ENCODE results near the gene MRPL11. TPM values are rescaled to one million over a fixed set of nuclear protein-coding genes. Genes with fewer than 3 reads are reported as not detected.

Gene MRPL11
- total and polyA plus RNA-seq, 10 of the 15 experiments (the other 5 are each of a cell fraction or from before 2014, with no cell fraction given), result 43.5 to 248 (median 109) TPM

DNA sequence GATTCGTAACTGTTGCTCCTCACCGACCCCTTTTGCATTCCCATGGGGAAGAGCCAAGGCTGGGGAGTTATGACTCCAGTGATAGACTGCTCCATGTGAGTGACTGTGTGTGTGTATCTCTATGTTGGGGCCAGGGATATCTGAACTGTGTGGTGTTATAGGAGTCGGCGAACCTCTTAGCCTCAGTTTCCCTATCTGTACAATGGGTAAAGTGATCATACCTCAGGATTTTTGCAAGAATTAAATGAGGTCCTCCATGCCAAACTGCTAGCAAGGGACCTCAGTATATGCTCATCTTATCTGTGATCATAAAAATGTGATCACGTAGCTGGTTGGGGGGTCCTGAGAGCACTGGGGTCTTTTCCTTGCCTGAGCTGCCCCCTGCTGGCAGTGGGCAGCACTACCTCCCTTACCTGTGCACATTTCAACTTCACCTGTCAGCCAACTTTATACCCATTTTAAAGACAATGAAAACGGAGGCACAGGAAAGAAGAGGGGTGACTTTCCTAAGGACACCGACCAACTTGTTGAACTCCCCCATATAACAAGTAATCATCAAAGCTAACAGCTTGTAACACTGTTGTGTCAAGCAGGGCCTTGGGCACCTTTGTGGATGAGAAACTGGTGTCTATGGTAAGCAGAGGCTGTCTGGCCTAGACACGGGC lies 40.2 kb upstream of the MRPL11 start (continued):
- no peak for TF ChIP-seq SMAD5 (IDR thresholded peaks at IDR 0.05; ENCODE audit: low read depth)
- TF ChIP-seq STAT1 (conservative IDR thresholded peaks at IDR 0.05), result no peak
- no peak for TF ChIP-seq EZH2 (IDR thresholded peaks at IDR 0.05; ENCODE audit: borderline replicate concordance, control insufficient read depth, low read depth, low read length)
- TF ChIP-seq ZNF274 (IDR thresholded peaks at IDR 0.05; ENCODE audit: insufficient read depth, insufficient read length), result no peak
- TF ChIP-seq BACH1 (IDR thresholded peaks at IDR 0.05; ENCODE audit: borderline replicate concordance), result no peak
- no peak for TF ChIP-seq BCL11A (IDR thresholded peaks at IDR 0.05; ENCODE audit: low read depth, low read length)
- TF ChIP-seq BHLHE40 (IDR thresholded peaks at IDR 0.05; ENCODE audit: borderline replicate concordance in 1 of 2, low read depth in 2 of 2, low read length in 1 of 2), result no peak
- TF ChIP-seq JUND (IDR thresholded peaks at IDR 0.05; ENCODE audit: low read depth, low read length), result no peak
- TF ChIP-seq, protein P1, sequence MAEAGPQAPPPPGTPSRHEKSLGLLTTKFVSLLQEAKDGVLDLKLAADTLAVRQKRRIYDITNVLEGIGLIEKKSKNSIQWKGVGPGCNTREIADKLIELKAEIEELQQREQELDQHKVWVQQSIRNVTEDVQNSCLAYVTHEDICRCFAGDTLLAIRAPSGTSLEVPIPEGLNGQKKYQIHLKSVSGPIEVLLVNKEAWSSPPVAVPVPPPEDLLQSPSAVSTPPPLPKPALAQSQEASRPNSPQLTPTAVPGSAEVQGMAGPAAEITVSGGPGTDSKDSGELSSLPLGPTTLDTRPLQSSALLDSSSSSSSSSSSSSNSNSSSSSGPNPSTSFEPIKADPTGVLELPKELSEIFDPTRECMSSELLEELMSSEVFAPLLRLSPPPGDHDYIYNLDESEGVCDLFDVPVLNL (IDR thresholded peaks at IDR 0.05; ENCODE audit: low read depth, low read length), result no peak
- TF ChIP-seq CHD2 (IDR thresholded peaks at IDR 0.05; ENCODE audit: borderline replicate concordance, low read depth, low read length), result no peak
- TF ChIP-seq POU2F2 (IDR thresholded peaks at IDR 0.05; ENCODE audit: borderline replicate concordance, low read depth, low read length), result no peak
- TF ChIP-seq, protein P2, sequence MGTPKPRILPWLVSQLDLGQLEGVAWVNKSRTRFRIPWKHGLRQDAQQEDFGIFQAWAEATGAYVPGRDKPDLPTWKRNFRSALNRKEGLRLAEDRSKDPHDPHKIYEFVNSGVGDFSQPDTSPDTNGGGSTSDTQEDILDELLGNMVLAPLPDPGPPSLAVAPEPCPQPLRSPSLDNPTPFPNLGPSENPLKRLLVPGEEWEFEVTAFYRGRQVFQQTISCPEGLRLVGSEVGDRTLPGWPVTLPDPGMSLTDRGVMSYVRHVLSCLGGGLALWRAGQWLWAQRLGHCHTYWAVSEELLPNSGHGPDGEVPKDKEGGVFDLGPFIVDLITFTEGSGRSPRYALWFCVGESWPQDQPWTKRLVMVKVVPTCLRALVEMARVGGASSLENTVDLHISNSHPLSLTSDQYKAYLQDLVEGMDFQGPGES (IDR thresholded peaks at IDR 0.05), result no peak
- TF ChIP-seq MTA3 (IDR thresholded peaks at IDR 0.05; ENCODE audit: borderline replicate concordance, low read length), result no peak
- TF ChIP-seq, protein P3, sequence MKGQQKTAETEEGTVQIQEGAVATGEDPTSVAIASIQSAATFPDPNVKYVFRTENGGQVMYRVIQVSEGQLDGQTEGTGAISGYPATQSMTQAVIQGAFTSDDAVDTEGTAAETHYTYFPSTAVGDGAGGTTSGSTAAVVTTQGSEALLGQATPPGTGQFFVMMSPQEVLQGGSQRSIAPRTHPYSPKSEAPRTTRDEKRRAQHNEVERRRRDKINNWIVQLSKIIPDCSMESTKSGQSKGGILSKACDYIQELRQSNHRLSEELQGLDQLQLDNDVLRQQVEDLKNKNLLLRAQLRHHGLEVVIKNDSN (IDR thresholded peaks at IDR 0.05; ENCODE audit: borderline replicate concordance, extremely low read length, insufficient read depth, low read depth, low read length), result no peak
- no peak for TF ChIP-seq EGR1 (IDR thresholded peaks at IDR 0.05; ENCODE audit: borderline replicate concordance in 1 of 2, low read depth in 2 of 2, low read length in 2 of 2)
- TF ChIP-seq HDAC2 (IDR thresholded peaks at IDR 0.05), result no peak
- TF ChIP-seq, protein P4, sequence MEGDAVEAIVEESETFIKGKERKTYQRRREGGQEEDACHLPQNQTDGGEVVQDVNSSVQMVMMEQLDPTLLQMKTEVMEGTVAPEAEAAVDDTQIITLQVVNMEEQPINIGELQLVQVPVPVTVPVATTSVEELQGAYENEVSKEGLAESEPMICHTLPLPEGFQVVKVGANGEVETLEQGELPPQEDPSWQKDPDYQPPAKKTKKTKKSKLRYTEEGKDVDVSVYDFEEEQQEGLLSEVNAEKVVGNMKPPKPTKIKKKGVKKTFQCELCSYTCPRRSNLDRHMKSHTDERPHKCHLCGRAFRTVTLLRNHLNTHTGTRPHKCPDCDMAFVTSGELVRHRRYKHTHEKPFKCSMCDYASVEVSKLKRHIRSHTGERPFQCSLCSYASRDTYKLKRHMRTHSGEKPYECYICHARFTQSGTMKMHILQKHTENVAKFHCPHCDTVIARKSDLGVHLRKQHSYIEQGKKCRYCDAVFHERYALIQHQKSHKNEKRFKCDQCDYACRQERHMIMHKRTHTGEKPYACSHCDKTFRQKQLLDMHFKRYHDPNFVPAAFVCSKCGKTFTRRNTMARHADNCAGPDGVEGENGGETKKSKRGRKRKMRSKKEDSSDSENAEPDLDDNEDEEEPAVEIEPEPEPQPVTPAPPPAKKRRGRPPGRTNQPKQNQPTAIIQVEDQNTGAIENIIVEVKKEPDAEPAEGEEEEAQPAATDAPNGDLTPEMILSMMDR (IDR thresholded peaks at IDR 0.05 in 2 of 3, conservative IDR thresholded peaks at IDR 0.05 in 1 of 3; ENCODE audit: control insufficient read depth in 2 of 3, extremely low read depth in 1 of 3, insufficient read depth in 1 of 3, low read depth in 3 of 3, low read length in 3 of 3), result peak; percentile 82 to 87 (median 87)
- TF ChIP-seq ZNF207 (IDR thresholded peaks at IDR 0.05; ENCODE audit: borderline replicate concordance), result no peak
- TF ChIP-seq CHD4 (IDR thresholded peaks at IDR 0.05), result no peak
- TF ChIP-seq POLR2A (IDR thresholded peaks at IDR 0.05; ENCODE audit: low read depth, low read length), result no peak
- TF ChIP-seq FOS (IDR thresholded peaks at IDR 0.05; ENCODE audit: borderline replicate concordance, extremely low read depth, insufficient read length), result no peak
- TF ChIP-seq MEF2A (IDR thresholded peaks at IDR 0.05; ENCODE audit: insufficient read depth, low read depth, low read length), result no peak
- TF ChIP-seq YBX1 (IDR thresholded peaks at IDR 0.05), result no peak
- no peak for TF ChIP-seq MYB (IDR thresholded peaks at IDR 0.05; ENCODE audit: borderline replicate concordance, low read depth, low read length)

All from GM12878 (cell line).